Peyer's patch (tissue), 4 donors: ENCODE data around the gene PLXNB2.

Experiments used
- CTCF ChIP-seq, 6 experiments: fragments of 450-650 bp in 4 of 6; fragments of 200-600 bp in 2 of 6; sonication (generic) in 1 of 6; IDR thresholded peaks; one replicate each; pipeline ENCODE4 v1.5.1; 2017 to 2019; ENCODE audit warnings: antibody characterized with exemption in 6 of 6, mild to moderate bottlenecking in 3 of 6, moderate library complexity in 1 of 6
- POLR2A ChIP-seq, 2 donors: fragments of 450-650 bp; IDR thresholded peaks; one replicate each; pipeline ENCODE4 v1.5.1; 2017; ENCODE audit warnings: antibody characterized with exemption in 2 of 2, mild to moderate bottlenecking in 2 of 2, moderate library complexity in 2 of 2

GRCh38 chr22:50299785-50300619, 7.4 kb downstream of the PLXNB2 start:
- TF ChIP-seq CTCF (IDR thresholded peaks at IDR 0.05) (peak in 2 of 6 experiments; percentile 16 to 30), POLR2A (IDR thresholded peaks at IDR 0.05) (peak; percentile 31 to 52)
